Measurements from ENCODE around the gene BRSK2.

DNA sequence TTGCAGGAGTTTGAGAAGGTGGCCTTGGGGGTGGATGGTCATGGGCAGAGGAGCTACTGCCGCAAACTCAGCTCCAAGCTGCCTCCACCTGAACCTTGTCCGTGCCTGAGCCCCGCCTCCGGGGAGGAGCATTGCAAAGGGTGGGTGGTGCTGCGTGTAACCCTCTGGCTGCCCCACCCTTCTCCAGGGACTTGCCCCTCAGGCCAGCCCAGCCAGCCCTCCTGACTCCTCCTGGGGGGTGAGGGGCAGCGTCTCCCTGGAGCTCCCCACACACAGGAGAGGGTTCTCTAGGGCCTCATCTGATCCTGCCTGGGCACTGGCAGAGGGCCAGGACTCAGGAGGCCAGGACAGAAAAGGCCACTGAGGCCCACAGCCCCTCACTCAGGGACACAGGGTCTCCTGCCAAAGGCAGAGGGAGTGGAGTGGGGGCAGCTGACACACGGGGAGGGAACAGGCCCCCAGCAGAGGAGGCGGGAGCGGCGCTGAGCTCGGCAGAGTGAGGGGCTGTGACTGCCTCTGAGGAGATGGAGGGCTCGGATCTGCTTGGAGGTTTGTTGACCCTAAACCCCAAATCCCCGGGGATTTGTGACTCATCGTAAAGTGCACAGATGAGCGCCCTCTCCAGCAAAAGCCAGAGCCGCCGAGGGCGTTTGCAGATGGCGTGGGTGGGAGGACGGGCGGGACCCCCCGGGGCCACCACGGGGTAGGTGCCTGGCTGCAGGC lies 12.8 kb downstream of the BRSK2 start:
- TF ChIP-seq, protein P1, sequence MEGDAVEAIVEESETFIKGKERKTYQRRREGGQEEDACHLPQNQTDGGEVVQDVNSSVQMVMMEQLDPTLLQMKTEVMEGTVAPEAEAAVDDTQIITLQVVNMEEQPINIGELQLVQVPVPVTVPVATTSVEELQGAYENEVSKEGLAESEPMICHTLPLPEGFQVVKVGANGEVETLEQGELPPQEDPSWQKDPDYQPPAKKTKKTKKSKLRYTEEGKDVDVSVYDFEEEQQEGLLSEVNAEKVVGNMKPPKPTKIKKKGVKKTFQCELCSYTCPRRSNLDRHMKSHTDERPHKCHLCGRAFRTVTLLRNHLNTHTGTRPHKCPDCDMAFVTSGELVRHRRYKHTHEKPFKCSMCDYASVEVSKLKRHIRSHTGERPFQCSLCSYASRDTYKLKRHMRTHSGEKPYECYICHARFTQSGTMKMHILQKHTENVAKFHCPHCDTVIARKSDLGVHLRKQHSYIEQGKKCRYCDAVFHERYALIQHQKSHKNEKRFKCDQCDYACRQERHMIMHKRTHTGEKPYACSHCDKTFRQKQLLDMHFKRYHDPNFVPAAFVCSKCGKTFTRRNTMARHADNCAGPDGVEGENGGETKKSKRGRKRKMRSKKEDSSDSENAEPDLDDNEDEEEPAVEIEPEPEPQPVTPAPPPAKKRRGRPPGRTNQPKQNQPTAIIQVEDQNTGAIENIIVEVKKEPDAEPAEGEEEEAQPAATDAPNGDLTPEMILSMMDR (IDR thresholded peaks at IDR 0.05) = no peak
- TF ChIP-seq POLR2A (IDR thresholded peaks at IDR 0.05) (no peak), POLR2AphosphoS5 (IDR thresholded peaks at IDR 0.05) (no peak)

All from upper lobe of left lung (tissue), 4 donors.